H1 (cell line): Measurements from ENCODE around the gene GOLIM4. TPM values are rescaled to one million over a fixed set of nuclear protein-coding genes. Genes with fewer than 3 reads are reported as not detected.

Source experiments
- CTCF ChIA-PET: fragments of 300-600 bp; sonication (Branson Sonifier 250); formaldehyde crosslinking; loops from one replicate; lab custom pipeline; 2021; ENCODE audit not compliant: partially characterized antibody; lab: Charles Lee
- POLR2A ChIA-PET: fragments of 300-600 bp; sonication (Branson Sonifier 250); formaldehyde crosslinking; loops from one replicate; lab custom pipeline; 2021; ENCODE audit warnings: inconsistent platforms; ENCODE audit not compliant: partially characterized antibody; lab: Charles Lee
- DNase-seq, 2 experiments: peaks; one replicate each; pipeline versions ENCODE4 v3.0.0 to v3.0.0-alpha.2; 2010 to 2022; ENCODE audit warnings: low spot score in 2 of 2, low read depth in 1 of 2, mixed read lengths in 1 of 2
- FAIRE-seq: peaks from 2 replicates; lab custom pipeline; 2011; peaks lifted over from hg19 to GRCh38; lab: Jason Lieb, UNC
- H2AFZ ChIP-seq: 2 replicates; pipeline ENCODE4 v1.8.1; 2012; ENCODE audit warnings: low read length, inconsistent platforms
- H2AK5ac ChIP-seq: 2 replicates; pipeline ENCODE4 v1.6.1; 2013; ENCODE audit warnings: low read depth, low read length
- H2BK120ac ChIP-seq: replicated peaks from 2 replicates; pipeline ENCODE3; 2013; ENCODE audit warnings: low read depth, low read length, inconsistent platforms
- H2BK12ac ChIP-seq: 2 replicates; pipeline ENCODE4 v1.6.1; 2013; ENCODE audit warnings: low read depth, low read length
- H2BK15ac ChIP-seq: 2 replicates; pipeline ENCODE4 v1.6.1; 2013; ENCODE audit warnings: low read length
- H2BK20ac ChIP-seq: 2 replicates; pipeline ENCODE4 v1.6.1; 2013; ENCODE audit warnings: low read length
- H2BK5ac ChIP-seq: 2 replicates; pipeline ENCODE4 v1.6.1; 2013; ENCODE audit warnings: low read depth, low read length
- H3K14ac ChIP-seq: 2 replicates; pipeline ENCODE4 v1.6.1; 2013; ENCODE audit warnings: inconsistent platforms; ENCODE audit not compliant: insufficient read length
- H3K18ac ChIP-seq: 2 replicates; pipeline ENCODE4 v1.6.1; 2013; ENCODE audit warnings: low read length; ENCODE audit errors: extremely low read depth
- H3K23ac ChIP-seq: 2 replicates; pipeline ENCODE4 v1.6.1; 2013; ENCODE audit warnings: inconsistent platforms; ENCODE audit not compliant: insufficient read length
- H3K23me2 ChIP-seq: 2 replicates; pipeline ENCODE4 v1.6.1; 2013; ENCODE audit warnings: low read depth, low read length
- H3K27ac ChIP-seq: 2 replicates; pipeline ENCODE4 v1.6.1; 2011; ENCODE audit warnings: low read depth, low read length, inconsistent platforms
- H3K27me3 ChIP-seq, 4 experiments: replicated peaks in 1 of 4; 1 replicate in 1 of 4; 2 replicates in 3 of 4; pipeline versions ENCODE4 v1.6.1 to v1.8.1; 2011 to 2013; ENCODE audit warnings: low read length in 3 of 4, mild to moderate bottlenecking in 3 of 4, inconsistent platforms in 2 of 4, mixed read lengths in 2 of 4, moderate library complexity in 1 of 4; ENCODE audit not compliant: control insufficient read depth in 3 of 4, insufficient read depth in 3 of 4; ENCODE audit errors: extremely low read depth in 1 of 4
- H3K36me3 ChIP-seq, 4 experiments: 2 replicates each; pipeline versions ENCODE4 v1.6.1 to v1.8.1; 2011 to 2013; ENCODE audit warnings: mild to moderate bottlenecking in 4 of 4, low read length in 3 of 4, moderate library complexity in 2 of 4, control low read depth in 1 of 4, inconsistent platforms in 1 of 4; ENCODE audit not compliant: insufficient read depth in 4 of 4, control insufficient read depth in 2 of 4
- H3K4ac ChIP-seq: replicated peaks from 2 replicates; pipeline ENCODE3; 2013; ENCODE audit warnings: low read length, low read depth, mixed read lengths, inconsistent platforms; ENCODE audit not compliant: insufficient read length
- H3K4me1 ChIP-seq, 4 experiments: replicated peaks in 1 of 4; 1 replicate in 1 of 4; 2 replicates in 3 of 4; pipeline versions ENCODE4 v1.6.1 to v1.8.1; 2011 to 2013; ENCODE audit warnings: low read length in 3 of 4, inconsistent platforms in 2 of 4, mixed read lengths in 1 of 4; ENCODE audit not compliant: insufficient read depth in 4 of 4, control insufficient read depth in 3 of 4
- H3K4me2 ChIP-seq, 2 experiments: 2 replicates each; pipeline versions ENCODE4 v1.6.1 to v1.8.1; 2011 to 2013; ENCODE audit warnings: low read depth in 2 of 2, low read length in 2 of 2, control low read depth in 1 of 2, inconsistent platforms in 1 of 2, mild to moderate bottlenecking in 1 of 2; ENCODE audit not compliant: insufficient read depth in 1 of 2
- H3K4me3 ChIP-seq, 4 experiments: fragments of 200-600, 300-600 bp in 1 of 4; sonication (generic), shearing (Covaris generic), sonication (Bioruptor Twin) in 1 of 4; 2 replicates each; pipeline versions ENCODE4 v1.5.1 to v1.8.1; 2011 to 2016; ENCODE audit warnings: low read length in 4 of 4, low read depth in 3 of 4, control low read depth in 2 of 4, inconsistent platforms in 2 of 4, mild to moderate bottlenecking in 2 of 4, mixed read lengths in 1 of 4, moderate library complexity in 1 of 4; ENCODE audit not compliant: insufficient read depth in 2 of 4; ENCODE audit errors: extremely low read depth in 1 of 4
- H3K56ac ChIP-seq: replicated peaks from 2 replicates; pipeline ENCODE3; 2013; ENCODE audit warnings: low read depth, mild to moderate bottlenecking, mixed read lengths, low read length, inconsistent platforms; ENCODE audit not compliant: insufficient read length
- H3K79me1 ChIP-seq: 2 replicates; pipeline ENCODE4 v1.6.1; 2013; ENCODE audit warnings: low read depth, low read length, control low read depth
- H3K79me2 ChIP-seq, 2 experiments: 2 replicates each; pipeline versions ENCODE4 v1.6.1 to v1.8.1; 2012 to 2013; ENCODE audit warnings: low read length in 2 of 2, mild to moderate bottlenecking in 2 of 2, inconsistent platforms in 1 of 2; ENCODE audit not compliant: insufficient read depth in 2 of 2, control insufficient read depth in 1 of 2
- H3K9ac ChIP-seq, 4 experiments: replicated peaks in 1 of 4; 1 replicate in 1 of 4; 2 replicates in 3 of 4; pipeline versions ENCODE4 v1.6.1 to v1.8.1; 2011 to 2013; ENCODE audit warnings: low read depth in 3 of 4, low read length in 3 of 4, control low read depth in 2 of 4, mild to moderate bottlenecking in 2 of 4, moderate library complexity in 2 of 4, inconsistent platforms in 1 of 4; ENCODE audit errors: extremely low read depth in 1 of 4
- H3K9me3 ChIP-seq, 2 experiments: 2 replicates each; pipeline versions ENCODE4 v1.6.1 to v1.8.1; 2012 to 2013; ENCODE audit warnings: mild to moderate bottlenecking in 2 of 2, moderate library complexity in 2 of 2, control low read depth in 1 of 2, inconsistent platforms in 1 of 2, low read depth in 1 of 2, low read length in 1 of 2, mixed read lengths in 1 of 2; ENCODE audit not compliant: insufficient read depth in 2 of 2
- H4K20me1 ChIP-seq, 2 experiments: replicated peaks in 1 of 2; 2 replicates each; pipeline versions ENCODE3 to v1.8.1; 2011 to 2013; ENCODE audit warnings: inconsistent platforms in 2 of 2, low read length in 2 of 2, mild to moderate bottlenecking in 1 of 2; ENCODE audit not compliant: insufficient read depth in 2 of 2, control insufficient read depth in 1 of 2
- H4K5ac ChIP-seq: 2 replicates; pipeline ENCODE4 v1.6.1; 2013; ENCODE audit warnings: low read length, low read depth, mixed read lengths, inconsistent platforms; ENCODE audit not compliant: insufficient read length
- H4K8ac ChIP-seq: 2 replicates; pipeline ENCODE4 v1.8.0; 2013; ENCODE audit warnings: mild to moderate bottlenecking, moderate library complexity, low read length, inconsistent platforms; ENCODE audit not compliant: insufficient read depth; ENCODE audit errors: extremely low read depth
- H4K91ac ChIP-seq: replicated peaks from 2 replicates; pipeline ENCODE3; 2013; ENCODE audit warnings: low read length, mixed read lengths, inconsistent platforms; ENCODE audit not compliant: insufficient read length
- ASH2L ChIP-seq: fragments of 200-600, 300-600 bp; sonication (generic); IDR thresholded peaks from one replicate; pipeline ENCODE4 v1.7.1; 2017; ENCODE audit warnings: low read length
- BCL11A ChIP-seq, 2 experiments: IDR thresholded peaks; one replicate each; pipeline ENCODE4 v1.6.1; 2011; ENCODE audit warnings: low read depth in 2 of 2, low read length in 2 of 2, mild to moderate bottlenecking in 2 of 2
- CTBP2 ChIP-seq: IDR thresholded peaks from 2 replicates; pipeline ENCODE4 v1.7.0; 2011; ENCODE audit warnings: borderline replicate concordance, mild to moderate bottlenecking, moderate library complexity, mixed read lengths, low read length; ENCODE audit not compliant: insufficient read depth, insufficient read length
- EGR1 ChIP-seq: IDR thresholded peaks from 2 replicates; pipeline ENCODE4 v1.6.1; 2011; ENCODE audit warnings: low read depth, low read length, borderline replicate concordance
- EZH2 ChIP-seq: fragments of 200-600 bp; sonication (generic); IDR thresholded peaks from 2 replicates; pipeline ENCODE4 v1.7.1; 2012; ENCODE audit warnings: low read depth, mild to moderate bottlenecking, moderate library complexity, low read length, inconsistent platforms; ENCODE audit not compliant: severe bottlenecking
- HDAC6 ChIP-seq: IDR thresholded peaks from one replicate; pipeline ENCODE4 v1.7.1; 2012; ENCODE audit warnings: low read depth, mild to moderate bottlenecking, inconsistent platforms, low read length, moderate library complexity
- MAX ChIP-seq: IDR thresholded peaks from 2 replicates; pipeline ENCODE4 v1.6.1; 2012; ENCODE audit warnings: inconsistent platforms
- NANOG ChIP-seq: IDR thresholded peaks from 2 replicates; pipeline ENCODE4 v1.6.1; 2011; ENCODE audit warnings: low read length, low read depth, mild to moderate bottlenecking, inconsistent platforms; ENCODE audit not compliant: insufficient read depth, poor library complexity, severe bottlenecking
- RFX5 ChIP-seq: IDR thresholded peaks from 2 replicates; pipeline ENCODE4 v1.6.1; 2011; ENCODE audit warnings: low read depth, low read length, improper control_type of control experiment, borderline replicate concordance
- TAF7 ChIP-seq: optimal IDR thresholded peaks from 2 replicates; pipeline ENCODE3; 2011; ENCODE audit warnings: low read depth, mild to moderate bottlenecking, inconsistent platforms, low read length, moderate library complexity, borderline replicate concordance
- TEAD4 ChIP-seq: IDR thresholded peaks from 2 replicates; pipeline ENCODE4 v1.6.1; 2012; ENCODE audit warnings: low read depth, low read length, inconsistent platforms, mixed read lengths
- WGBS, 2 experiments: shearing (Covaris generic) in 1 of 2; methylation state at CpG; one replicate each; pipeline versions ENCODE4 v1.1.6 to v1.1.7; 2013 to 2015; ENCODE audit warnings: low lambda C conversion rate in 2 of 2, mixed read lengths in 2 of 2, inconsistent platforms in 1 of 2, low coverage in 1 of 2, missing lambda C conversion rate in 1 of 2; ENCODE audit not compliant: insufficient replicate concordance in 2 of 2, insufficient coverage in 1 of 2, insufficient read length in 1 of 2; ENCODE audit errors: extremely low coverage in 1 of 2, missing lambda C conversion rate in 1 of 2; 5-methylcytosine and 5-hydroxymethylcytosine counted together
- polyA plus RNA-seq, 7 experiments: library from polyadenylated mRNA; depleted of rRNA in 3 of 7; stranded (reverse) in 5 of 7; unstranded in 2 of 7; fragments of >200 nt in 5 of 7; fragments of 200-250 nt in 2 of 7; gene quantifications; 1 replicate in 5 of 7; 2 replicates in 1 of 7; 4 replicates in 1 of 7; pipeline versions ENCODE4 v1.2.1 to v1.2.3, GENCODE V29; 2011 to 2013; ENCODE audit warnings: missing spikeins in 2 of 7, mixed read lengths in 2 of 7
- total RNA-seq: library from RNA; stranded (reverse); fragmentation: NEBNext Ultra II Directional; extraction: Animal tissue kit (Norgen Biotek cat#: 25700); gene quantifications from 2 replicates; pipeline ENCODE4 v1.2.1, GENCODE V29; 2021

Gene GOLIM4
- total and polyA plus RNA-seq, 2 of the 8 experiments (the other 6 are each of a cell fraction or from before 2014, with no cell fraction given), result 5.6 to 29.7 TPM

GRCh38 chr3:168054447-168054846, 41.3 kb downstream of the GOLIM4 start:
- DNase-seq, result no peak
- H3K14ac ChIP-seq, result no peak overlapping the region
- H3K79me2 ChIP-seq, result peaks cover 0 to 23% of the 10 kb centered on the region in 2 experiments; a peak in 2 of 4 replicates
- H2AFZ ChIP-seq, result no peak overlapping the region
- no peak overlapping the region for H3K27ac ChIP-seq
- FAIRE-seq, result no peak
- ChIA-PET CTCF (interaction anchor here (0.6 to 2.8 kb wide), 5 partner anchors 8 to 127 kb away, joined by 3 to 15 read pairs (median 3); no protein-coding TSS in a partner anchor), POLR2A (no interaction called here)
- no peak overlapping the region for H3K23ac ChIP-seq
- H4K91ac ChIP-seq, result no peak overlapping the region
- H3K18ac ChIP-seq, result no peak overlapping the region
- H3K9me3 ChIP-seq, result peaks cover 4 to 8% of the 10 kb centered on the region in 2 experiments; a peak in 2 of 4 replicates
- H4K20me1 ChIP-seq, result no peaks in the 10 kb centered on the region
- no peak overlapping the region for H2AK5ac ChIP-seq
- no peak overlapping the region for H4K8ac ChIP-seq
- 0 out of 2 replicates have a peak, but pooled peaks cover 1% of the 10 kb centered on the region for H3K23me2 ChIP-seq
- H3K79me1 ChIP-seq, result no peaks in the 10 kb centered on the region
- no peaks in the 10 kb centered on the region for H3K27me3 ChIP-seq
- H3K4me3 ChIP-seq, result no peak overlapping the region
- H2BK120ac ChIP-seq, result no peak overlapping the region
- H3K36me3 ChIP-seq, result no peaks in the 10 kb centered on the region; a peak in 2 of 8 replicates
- no peak overlapping the region for H3K4me2 ChIP-seq
- H4K5ac ChIP-seq, result no peak overlapping the region
- no peak overlapping the region for H2BK15ac ChIP-seq
- H2BK5ac ChIP-seq, result no peak overlapping the region
- H3K4me1 ChIP-seq, result no peaks in the 10 kb centered on the region
- 90% methylated on average over 5 of the region's 5 CpGs; no CpG with 5 or more reads in 1 of the 2 experiments for WGBS, 2 experiments
- H3K56ac ChIP-seq, result no peak overlapping the region
- H2BK20ac ChIP-seq, result no peak overlapping the region
- H3K9ac ChIP-seq, result no peak overlapping the region
- no peak overlapping the region for H2BK12ac ChIP-seq
- H3K4ac ChIP-seq, result no peak overlapping the region
- TF ChIP-seq CTBP2 (no peak), TEAD4 (no peak), TAF7 (no peak), EZH2 (no peak), RFX5 (no peak), EGR1 (no peak), MAX (no peak), HDAC6 (no peak), NANOG (no peak), ASH2L (no peak), BCL11A (IDR thresholded peaks at IDR 0.05; ENCODE audit: low read depth in 2 of 2, low read length in 2 of 2) (no peak)
